ENCODE results near the gene PUM2.
A peak's percentile ranks its signal among the peaks of the same experiment; 100 is the strongest.
"Not testable (repeated sequence)": the region's sequence is repeated elsewhere in the genome, so short reads cannot be mapped to it uniquely, and the experiment has no call there.

PUM2 gene

GRCh38 chr2:20350753-20351554, at the start of gene PUM2:
PUM2 (minus strand) TSS chr2:20350844; CDS start chr2:20327360, 23,484 bp downstream.
- DNase-seq (ENCODE audit: low spot score) = peak; percentile 96

DNA sequence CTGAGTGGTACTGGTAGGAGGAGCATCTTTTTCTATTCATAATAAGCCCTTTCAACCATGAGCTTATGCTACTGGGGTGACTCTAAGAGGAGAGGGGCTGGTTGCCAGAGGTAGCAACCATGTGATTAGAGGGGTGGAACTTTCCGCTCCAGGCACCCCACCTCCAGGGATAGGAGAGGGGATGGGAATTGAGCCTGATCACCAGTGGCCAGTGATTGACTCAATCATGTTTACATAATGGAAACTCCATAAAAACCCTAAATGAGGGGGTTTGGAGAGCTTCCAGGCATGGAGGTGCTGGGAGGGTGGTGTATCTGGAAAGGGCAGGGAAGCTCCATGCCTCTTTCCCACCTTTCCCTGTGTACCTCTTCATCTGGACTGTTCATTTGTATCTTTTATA, 49.7 kb upstream of the PUM2 start:
- no peak for DNase-seq (ENCODE audit: low spot score)

- DNase-seq (ENCODE audit: low spot score) = no peak
Measured at GRCh38 chr2:20398956-20399567, 48.4 kb upstream of the PUM2 start.

- DNase-seq (ENCODE audit: low spot score) = no peak
Measured at GRCh38 chr2:20397811-20398447, 47.3 kb upstream of the PUM2 start.

DNA sequence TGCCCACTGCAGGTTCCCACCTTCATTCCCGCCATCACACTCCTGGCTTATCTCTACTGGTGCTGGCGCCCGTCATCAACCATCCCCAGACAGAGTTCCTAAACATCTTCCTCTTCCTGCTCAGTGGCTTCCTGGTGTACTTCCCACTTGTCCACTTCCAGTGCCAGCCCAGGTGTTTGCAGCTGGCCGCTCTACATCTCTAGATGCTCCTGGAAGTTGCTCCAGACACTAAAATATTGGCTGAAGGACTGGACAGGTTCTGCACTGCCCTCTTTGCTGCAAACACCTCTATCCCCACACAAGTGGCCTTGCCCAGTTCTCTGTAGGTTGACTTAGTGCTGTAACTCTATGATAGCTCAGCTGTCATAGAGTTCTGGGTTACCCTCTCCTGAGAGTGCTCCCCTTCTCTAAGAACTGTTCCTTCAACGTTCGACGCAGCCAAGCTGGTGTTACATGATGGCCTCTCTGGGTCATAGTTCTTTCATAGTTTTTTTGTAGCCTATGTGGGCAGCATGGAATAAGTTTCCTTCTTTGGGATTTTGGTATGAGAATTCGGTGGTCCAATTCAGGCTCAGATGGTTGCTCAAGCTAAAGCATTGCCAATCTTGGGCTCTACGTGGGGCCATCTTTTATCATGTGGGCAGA, 45.8 kb upstream of the PUM2 start:
- no peak for DNase-seq (ENCODE audit: low spot score)

DNA sequence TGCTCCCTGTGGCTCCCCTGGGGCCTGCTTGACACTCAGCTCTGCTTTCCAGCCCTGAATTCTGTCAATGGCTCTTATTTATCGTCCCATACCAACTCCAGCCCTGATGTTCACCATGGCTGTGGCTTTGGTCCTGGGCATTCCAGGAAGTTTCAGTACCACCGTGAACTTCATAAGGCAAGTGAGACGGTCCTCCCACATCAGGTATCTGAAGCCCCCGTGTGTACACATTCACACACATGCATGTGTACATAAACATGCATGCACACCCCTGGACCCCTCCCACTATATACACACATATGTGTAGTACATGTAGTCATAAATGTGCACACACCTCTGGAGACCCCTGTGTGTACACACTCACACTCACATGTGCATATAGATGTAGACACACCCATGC, 43.3 kb upstream of the PUM2 start:
- no peak for DNase-seq (ENCODE audit: low spot score)

- no peak for DNase-seq (ENCODE audit: low spot score)
Measured at GRCh38 chr2:20391951-20392699, 41.5 kb upstream of the PUM2 start.

- DNase-seq (ENCODE audit: low spot score) = no peak
Measured at GRCh38 chr2:20390524-20391123, 40.0 kb upstream of the PUM2 start.

DNA sequence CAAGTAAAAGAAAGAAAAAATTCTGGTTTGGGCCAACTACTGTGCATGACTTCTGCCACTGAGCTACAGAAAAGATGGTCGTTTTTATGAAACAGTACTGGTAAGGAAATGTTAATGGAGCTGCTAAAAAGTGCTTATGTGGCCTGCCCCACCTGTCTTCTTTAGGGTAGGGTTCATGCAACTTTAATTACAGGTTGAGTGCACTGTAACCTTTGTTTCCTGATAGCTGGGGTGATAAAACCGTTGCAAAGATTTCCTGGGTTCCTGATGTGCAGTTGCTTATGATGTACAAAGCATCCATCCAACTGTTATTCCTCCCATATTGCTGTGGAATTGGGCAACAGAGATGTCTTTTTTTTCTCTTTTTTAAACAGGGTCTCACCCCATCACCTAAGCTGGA, 34.3 kb upstream of the PUM2 start:
- no peak for DNase-seq (ENCODE audit: low spot score)

DNA sequence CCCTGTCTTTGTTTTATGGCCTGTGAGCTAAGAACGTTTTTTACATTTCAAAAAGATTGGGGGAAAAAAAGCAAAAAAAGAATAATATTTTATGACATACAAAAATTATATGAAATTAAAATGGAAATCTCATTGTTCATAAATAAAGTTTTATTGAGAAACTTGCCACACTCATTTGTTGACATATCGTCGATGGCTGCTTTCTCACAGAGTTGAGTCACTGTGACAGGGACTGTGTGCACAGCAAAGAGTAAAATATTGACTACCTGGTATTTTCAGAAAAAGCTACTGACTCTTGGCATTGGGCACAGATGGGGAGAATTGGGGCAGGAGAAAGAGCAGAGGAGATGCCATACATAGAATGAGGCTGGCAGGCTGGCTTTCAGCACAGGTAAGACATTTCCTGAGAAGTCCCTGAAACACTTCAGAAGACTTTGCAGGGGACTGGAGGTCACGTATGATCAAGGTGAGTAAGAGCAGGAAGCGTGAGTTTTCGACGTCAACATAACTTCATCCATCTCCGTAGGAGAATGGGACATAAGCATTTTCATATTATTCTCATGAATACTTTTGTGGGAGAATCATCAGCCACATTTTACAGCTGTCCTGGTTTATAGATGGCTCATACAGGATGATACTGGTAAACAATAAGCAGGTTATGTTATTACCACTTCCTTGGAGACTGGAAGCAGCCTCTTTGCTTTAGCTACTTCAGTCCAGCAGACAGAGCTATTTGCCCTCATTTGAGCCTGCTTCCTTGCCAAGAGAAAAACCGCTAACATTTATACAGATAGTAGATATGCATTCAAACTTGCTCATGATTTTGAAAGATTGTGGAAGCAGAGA, 32.5 kb upstream of the PUM2 start:
- no peak for DNase-seq (ENCODE audit: low spot score)

DNA sequence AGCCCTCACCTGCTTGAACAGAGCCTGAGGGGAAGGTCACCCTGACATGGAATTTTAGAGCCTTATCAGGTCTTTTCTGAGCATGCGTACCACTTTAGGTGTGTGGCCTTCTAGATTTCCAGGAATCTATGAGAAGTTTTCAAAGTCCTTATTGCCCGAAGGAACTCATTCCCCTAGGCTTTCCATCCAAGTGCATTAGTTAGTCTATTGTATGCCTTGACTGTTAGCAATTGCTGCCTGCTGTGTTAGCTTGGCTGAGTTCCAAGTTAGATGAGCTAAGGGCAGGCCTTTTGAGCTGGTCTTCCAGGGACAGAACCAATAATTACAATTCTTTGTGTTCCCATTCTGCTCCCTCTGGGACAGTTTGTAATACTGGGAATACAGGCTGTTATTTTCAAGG, 30.8 kb upstream of the PUM2 start:
- DNase-seq (ENCODE audit: low spot score) = no peak

GRCh38 chr2:20378891-20379519, 28.4 kb upstream of the PUM2 start:
- DNase-seq (ENCODE audit: low spot score) = peak; percentile 51

DNA sequence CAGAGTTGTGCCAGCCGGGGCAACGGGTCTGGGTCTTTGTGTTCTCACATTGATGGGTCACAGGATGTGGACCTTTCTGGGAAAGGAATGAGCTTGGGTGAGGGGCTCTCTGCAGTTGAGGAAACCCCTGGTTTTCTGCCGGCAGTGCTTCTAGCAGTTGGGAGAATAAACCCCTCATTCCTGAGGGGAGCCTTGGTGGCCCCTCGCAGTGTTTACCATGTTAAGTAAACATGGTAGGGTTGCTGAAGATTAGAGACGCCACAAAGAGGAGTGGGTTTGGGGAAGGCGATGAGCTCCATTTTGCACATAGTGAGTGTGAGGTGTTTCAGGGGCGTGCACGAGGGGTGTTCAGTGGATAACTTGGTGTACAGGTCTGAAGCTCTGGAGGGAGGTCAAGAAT, 27.7 kb upstream of the PUM2 start:
- DNase-seq (ENCODE audit: low spot score) = no peak

GRCh38 chr2:20377741-20378140, 27.1 kb upstream of the PUM2 start:
- DNase-seq (ENCODE audit: low spot score) = no peak

DNA sequence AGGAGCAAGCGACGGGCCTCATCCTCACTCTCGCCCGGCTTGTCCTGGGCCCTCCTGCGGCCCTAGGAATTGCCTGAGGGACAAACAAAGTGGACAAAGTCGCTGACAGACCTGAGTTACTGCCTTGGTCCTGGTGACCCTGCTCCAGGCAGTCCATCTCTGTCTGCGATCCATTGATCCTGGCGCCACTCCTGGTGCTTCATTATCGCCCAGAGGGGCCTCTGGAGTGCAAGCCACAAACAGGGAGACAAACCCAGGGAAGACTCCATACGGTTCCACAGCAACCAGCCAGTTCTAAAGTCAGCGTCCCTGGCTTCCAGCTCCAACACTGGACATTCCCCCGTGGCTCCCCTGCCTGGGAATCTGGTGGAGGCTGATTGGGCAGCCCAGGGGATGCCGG, 24.3 kb upstream of the PUM2 start:
- DNase-seq (ENCODE audit: low spot score) = not testable (repeated sequence)

GRCh38 chr2:20372896-20373640, 22.4 kb upstream of the PUM2 start:
- DNase-seq (ENCODE audit: low spot score) = no peak

GRCh38 chr2:20371323-20372025, 20.8 kb upstream of the PUM2 start:
- DNase-seq (ENCODE audit: low spot score) = no peak

DNA sequence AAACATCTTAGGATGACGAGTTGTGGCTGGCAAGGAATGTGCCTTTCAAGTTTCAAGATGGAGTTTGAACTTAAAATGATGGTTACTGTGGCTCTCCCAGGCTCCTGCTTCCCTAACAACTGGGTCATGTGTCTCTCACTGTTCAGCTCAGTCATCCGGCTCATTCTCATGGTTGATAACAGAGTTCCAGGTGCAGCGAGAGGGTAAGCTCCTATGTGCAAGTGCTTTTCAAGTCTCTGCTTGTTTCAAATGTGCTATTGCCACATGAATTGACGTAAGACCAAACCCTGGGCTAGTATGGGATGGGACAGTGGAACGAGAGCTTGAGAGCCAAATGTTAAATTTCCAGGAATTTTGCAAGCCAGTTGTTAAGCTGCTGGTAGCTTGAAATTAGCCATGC, 19.5 kb upstream of the PUM2 start:
- no peak for DNase-seq (ENCODE audit: low spot score)

DNA sequence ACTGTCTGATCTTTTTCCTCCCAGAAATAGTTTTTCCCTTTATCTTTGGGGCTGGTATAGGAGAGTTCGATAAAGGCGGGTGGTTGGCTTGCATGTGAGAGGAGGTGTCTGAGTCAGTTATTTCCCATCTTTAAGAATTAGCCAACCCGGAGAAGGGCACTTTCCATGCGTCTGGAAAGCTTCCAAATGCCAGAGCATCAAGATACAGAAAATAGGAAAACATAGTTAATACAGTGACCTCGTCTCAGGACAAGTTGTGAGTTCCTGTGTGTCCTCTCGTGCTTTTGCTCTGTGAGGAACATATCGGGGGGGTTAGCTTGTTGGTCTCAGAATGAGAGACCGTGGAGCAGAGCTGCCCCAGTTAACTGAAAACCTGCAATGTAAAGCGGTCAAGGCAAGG, 18.7 kb upstream of the PUM2 start:
- no peak for DNase-seq (ENCODE audit: low spot score)

Measured in RKO (cell line).